Neural cell (in vitro differentiated cells): ENCODE measurements around the gene GPR15LG. TPM values are rescaled to one million over a fixed set of nuclear protein-coding genes. Genes with fewer than 3 reads are reported as not detected.

ENCODE experiments used
- H2AFZ ChIP-seq: fragments of 200-600, 300-800 bp; sonication (generic), shearing (Covaris generic); 2 replicates; pipeline ENCODE4 v1.6.0; 2014; ENCODE audit warnings: low read depth, mild to moderate bottlenecking, antibody characterized with exemption, low read length, moderate library complexity
- H3F3A ChIP-seq: fragments of 200-600 bp; shearing (Covaris generic); 2 replicates; pipeline ENCODE4 v1.6.1; 2016; ENCODE audit warnings: mild to moderate bottlenecking, moderate library complexity, mixed read lengths, antibody characterized with exemption, low read length; ENCODE audit not compliant: insufficient read depth, poor library complexity, severe bottlenecking
- H3K27ac ChIP-seq: fragments of 200-600, 300-800 bp; sonication (generic), shearing (Covaris generic); 2 replicates; pipeline ENCODE4 v1.5.1; 2014; ENCODE audit warnings: mild to moderate bottlenecking, low read length, moderate library complexity
- H3K27me3 ChIP-seq: fragments of 300-800, 200-600 bp; sonication (generic), shearing (Covaris generic); 2 replicates; pipeline ENCODE4 v1.6.0; 2014; ENCODE audit warnings: mild to moderate bottlenecking, low read depth, low read length, moderate library complexity; ENCODE audit not compliant: insufficient read depth
- H3K36me3 ChIP-seq: fragments of 300-800, 200-600 bp; sonication (generic), shearing (Covaris generic); 2 replicates; pipeline ENCODE4 v1.5.1; 2014; ENCODE audit warnings: mild to moderate bottlenecking, antibody characterized with exemption, low read length, moderate library complexity; ENCODE audit not compliant: insufficient read depth
- H3K4me2 ChIP-seq: fragments of 300-800, 200-600 bp; sonication (generic), shearing (Covaris generic); 2 replicates; pipeline ENCODE4 v1.6.0; 2014; ENCODE audit warnings: mild to moderate bottlenecking, low read length
- H3K4me3 ChIP-seq: fragments of 300-800, 200-600 bp; sonication (generic), shearing (Covaris generic); 2 replicates; pipeline ENCODE4 v1.5.1; 2014; ENCODE audit warnings: mild to moderate bottlenecking, low read length, moderate library complexity
- H3K79me2 ChIP-seq: fragments of 200-600 bp; shearing (Covaris generic); replicated peaks from 2 replicates; pipeline ENCODE4 v1.6.0; 2014; ENCODE audit warnings: mild to moderate bottlenecking, low read length, moderate library complexity; ENCODE audit not compliant: insufficient read depth
- H3K9ac ChIP-seq: fragments of 300-800, 200-600 bp; sonication (generic), shearing (Covaris generic); 2 replicates; pipeline ENCODE4 v1.6.1; 2016; ENCODE audit warnings: mild to moderate bottlenecking, low read length, mixed read lengths
- H3K9me2 ChIP-seq: fragments of 200-600 bp; shearing (Covaris generic); 2 replicates; pipeline ENCODE4 v1.6.1; 2016; ENCODE audit warnings: mild to moderate bottlenecking, low read length, mixed read lengths; ENCODE audit not compliant: insufficient read depth
- H3K9me3 ChIP-seq: fragments of 200-600, 300-800 bp; sonication (generic), shearing (Covaris generic); 2 replicates; pipeline ENCODE4 v1.6.1; 2016; ENCODE audit warnings: mild to moderate bottlenecking, mixed run types, low read length, moderate library complexity, mixed read lengths
- H4K20me1 ChIP-seq: fragments of 200-600 bp; shearing (Covaris generic); 2 replicates; pipeline ENCODE4 v1.6.1; 2016; ENCODE audit warnings: mild to moderate bottlenecking, mixed run types; ENCODE audit not compliant: insufficient read depth
- CTCF ChIP-seq: fragments of 450-650 bp; IDR thresholded peaks from 2 replicates; pipeline ENCODE4 v1.5.1; 2014; ENCODE audit warnings: antibody characterized with exemption, mild to moderate bottlenecking, moderate library complexity; ENCODE audit not compliant: poor library complexity, severe bottlenecking
- EP300 ChIP-seq: fragments of 450-650 bp; conservative IDR thresholded peaks from 2 replicates; pipeline ENCODE4 v1.6.1; 2014; ENCODE audit warnings: antibody characterized with exemption, mild to moderate bottlenecking, moderate library complexity; ENCODE audit not compliant: poor library complexity, severe bottlenecking
- EZH2 ChIP-seq: fragments of 200-600, 300-800 bp; shearing (Covaris generic), sonication (generic); IDR thresholded peaks from 2 replicates; pipeline ENCODE4 v1.6.1; 2014; ENCODE audit warnings: antibody characterized with exemption, low read length, borderline replicate concordance, mild to moderate bottlenecking; ENCODE audit not compliant: insufficient read depth, poor library complexity, severe bottlenecking
- MXI1 ChIP-seq: fragments of 450-650 bp; conservative IDR thresholded peaks from 2 replicates; pipeline ENCODE4 v1.6.1; 2014; ENCODE audit warnings: antibody characterized with exemption, mild to moderate bottlenecking; ENCODE audit not compliant: poor library complexity, severe bottlenecking
- POLR2AphosphoS5 ChIP-seq: IDR thresholded peaks from 2 replicates; pipeline ENCODE4 v1.6.1; 2012
- RAD21 ChIP-seq: fragments of 450-650 bp; conservative IDR thresholded peaks from 2 replicates; pipeline ENCODE4 v1.6.1; 2014; ENCODE audit warnings: antibody characterized with exemption, mild to moderate bottlenecking, moderate library complexity
- REST ChIP-seq: IDR thresholded peaks from 2 replicates; pipeline ENCODE4 v1.6.1; 2012; ENCODE audit warnings: borderline replicate concordance
- SMC3 ChIP-seq: fragments of 450-650 bp; conservative IDR thresholded peaks from 2 replicates; pipeline ENCODE4 v1.6.1; 2014; ENCODE audit warnings: antibody characterized with exemption, mild to moderate bottlenecking, moderate library complexity; ENCODE audit not compliant: poor library complexity
- TAF1 ChIP-seq: IDR thresholded peaks from 2 replicates; pipeline ENCODE4 v1.6.1; 2012; ENCODE audit warnings: low read depth
- polyA plus RNA-seq: library from polyadenylated mRNA; depleted of rRNA; stranded (reverse); fragments of >200 nt; gene quantifications from 2 replicates; pipeline ENCODE4 v1.2.3, GENCODE V29; 2014

The GPR15LG gene
- polyA plus RNA-seq, 1 donor from 2014 or later = not detected

GRCh38 chr10:84221916-84222315, 48.3 kb downstream of the GPR15LG start:
- H2AFZ ChIP-seq = no peak overlapping the region
- no peaks in the 10 kb centered on the region for H3K9me2 ChIP-seq
- TF ChIP-seq EP300 (no peak), POLR2AphosphoS5 (no peak), RAD21 (no peak), MXI1 (no peak), TAF1 (no peak), REST (no peak), SMC3 (no peak), CTCF (no peak), EZH2 (no peak)
- no peaks in the 10 kb centered on the region for H4K20me1 ChIP-seq
- H3F3A ChIP-seq = no peaks in the 10 kb centered on the region
- H3K27ac ChIP-seq = no peak overlapping the region
- no peak overlapping the region for H3K4me2 ChIP-seq
- no peak overlapping the region for H3K9ac ChIP-seq
- no peaks in the 10 kb centered on the region for H3K36me3 ChIP-seq
- no peaks in the 10 kb centered on the region for H3K27me3 ChIP-seq
- no peak overlapping the region for H3K4me3 ChIP-seq
- no peaks in the 10 kb centered on the region for H3K9me3 ChIP-seq
- H3K79me2 ChIP-seq = no peaks in the 10 kb centered on the region

GRCh38 chr10:84224411-84225028, 50.9 kb downstream of the GPR15LG start:
- TF ChIP-seq TAF1 (no peak), REST (peak; percentile 26), EZH2 (no peak), SMC3 (no peak), RAD21 (no peak)
- no peak overlapping the region for H3K4me3 ChIP-seq

More at GRCh38 chr10:84224411-84225028, 50.9 kb downstream of the GPR15LG start:
- Histone ChIP-seq H3K79me2 (no peaks in the 10 kb centered on the region), H3K9me2 (no peaks in the 10 kb centered on the region), H2AFZ (no peak overlapping the region), H3K36me3 (no peaks in the 10 kb centered on the region), H3K27ac (no peak overlapping the region), H3K9ac (no peak overlapping the region), H3K4me2 (no peak overlapping the region), H3F3A (no peaks in the 10 kb centered on the region), H3K9me3 (no peaks in the 10 kb centered on the region), H4K20me1 (no peaks in the 10 kb centered on the region), H3K27me3 (no peaks in the 10 kb centered on the region)
